ENCODE data around the gene RTL1.

Gene RTL1

DNA sequence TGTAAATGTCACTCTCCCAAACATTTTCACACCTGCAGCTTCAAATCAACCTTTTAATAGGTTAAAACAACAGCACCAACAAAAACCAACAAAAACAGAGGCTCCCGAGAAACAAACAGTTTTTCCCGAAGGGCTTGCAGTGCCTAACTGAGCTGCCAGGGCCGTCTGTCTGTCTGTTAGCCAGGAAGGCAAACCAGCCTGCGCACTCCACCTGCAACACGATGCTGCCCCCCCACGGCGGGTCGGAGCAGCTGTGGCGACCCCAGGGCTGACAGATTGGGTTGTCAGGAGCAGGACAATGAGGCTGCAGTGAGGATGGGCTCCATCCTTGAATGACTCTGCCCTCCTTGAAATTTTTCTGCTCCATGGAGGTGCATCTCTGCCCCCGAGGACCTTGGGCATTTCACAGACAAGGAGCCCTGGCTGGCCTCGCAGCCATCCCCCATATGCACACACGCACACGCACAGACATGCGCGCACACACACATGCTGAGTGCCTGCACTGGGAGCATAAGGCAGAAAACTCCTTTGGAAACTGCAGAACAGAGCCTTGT, 2.6 kb downstream of the RTL1 start:
- Histone ChIP-seq H3K36me3 (peaks cover 64% of the 10 kb centered on the region), H3K4me3 (ENCODE audit: low read depth, low read length) (peak overlapping the region; percentile 36), H3K27me3 (no peaks in the 10 kb centered on the region), H3K4me1 (peaks cover 19% of the 10 kb centered on the region), H3K9me3 (no peaks in the 10 kb centered on the region)
- peak; percentile 83 for DNase-seq
- TF ChIP-seq CTCF (IDR thresholded peaks at IDR 0.05; ENCODE audit: low read depth, low read length), result peak; percentile 66

- peak; percentile 32 for DNase-seq
- Histone ChIP-seq H3K4me1 (peaks cover 19% of the 10 kb centered on the region), H3K4me3 (ENCODE audit: low read depth, low read length) (peak overlapping the region; percentile 36), H3K9me3 (no peaks in the 10 kb centered on the region), H3K27me3 (no peaks in the 10 kb centered on the region), H3K36me3 (peaks cover 64% of the 10 kb centered on the region)
- TF ChIP-seq CTCF (IDR thresholded peaks at IDR 0.05; ENCODE audit: low read depth, low read length), result no peak; the same call in 1 of the 2 replicates
Measured at GRCh38 chr14:100899884-100900771, 3.4 kb downstream of the RTL1 start.

GRCh38 chr14:100898935-100899883, 4.3 kb downstream of the RTL1 start:
- TF ChIP-seq CTCF (IDR thresholded peaks at IDR 0.05; ENCODE audit: low read depth, low read length), result no peak
- H3K4me3 ChIP-seq (ENCODE audit: low read depth, low read length), result peak overlapping the region; percentile 36
- no peaks in the 10 kb centered on the region for H3K27me3 ChIP-seq
- H3K36me3 ChIP-seq, result peaks cover 73% of the 10 kb centered on the region
- peak; percentile 69 for DNase-seq
- H3K9me3 ChIP-seq, result no peaks in the 10 kb centered on the region
- peaks cover 19% of the 10 kb centered on the region for H3K4me1 ChIP-seq

GRCh38 chr14:100898465-100898864, 5.1 kb downstream of the RTL1 start:
- TF ChIP-seq CTCF (IDR thresholded peaks at IDR 0.05; ENCODE audit: low read depth, low read length), result no peak
- H3K27me3 ChIP-seq, result no peaks in the 10 kb centered on the region
- no peaks in the 10 kb centered on the region for H3K9me3 ChIP-seq
- peaks cover 19% of the 10 kb centered on the region for H3K4me1 ChIP-seq
- DNase-seq, result peak; percentile 4
- peaks cover 77% of the 10 kb centered on the region for H3K36me3 ChIP-seq
- H3K4me3 ChIP-seq (ENCODE audit: low read depth, low read length), result no peak overlapping the region

DNA sequence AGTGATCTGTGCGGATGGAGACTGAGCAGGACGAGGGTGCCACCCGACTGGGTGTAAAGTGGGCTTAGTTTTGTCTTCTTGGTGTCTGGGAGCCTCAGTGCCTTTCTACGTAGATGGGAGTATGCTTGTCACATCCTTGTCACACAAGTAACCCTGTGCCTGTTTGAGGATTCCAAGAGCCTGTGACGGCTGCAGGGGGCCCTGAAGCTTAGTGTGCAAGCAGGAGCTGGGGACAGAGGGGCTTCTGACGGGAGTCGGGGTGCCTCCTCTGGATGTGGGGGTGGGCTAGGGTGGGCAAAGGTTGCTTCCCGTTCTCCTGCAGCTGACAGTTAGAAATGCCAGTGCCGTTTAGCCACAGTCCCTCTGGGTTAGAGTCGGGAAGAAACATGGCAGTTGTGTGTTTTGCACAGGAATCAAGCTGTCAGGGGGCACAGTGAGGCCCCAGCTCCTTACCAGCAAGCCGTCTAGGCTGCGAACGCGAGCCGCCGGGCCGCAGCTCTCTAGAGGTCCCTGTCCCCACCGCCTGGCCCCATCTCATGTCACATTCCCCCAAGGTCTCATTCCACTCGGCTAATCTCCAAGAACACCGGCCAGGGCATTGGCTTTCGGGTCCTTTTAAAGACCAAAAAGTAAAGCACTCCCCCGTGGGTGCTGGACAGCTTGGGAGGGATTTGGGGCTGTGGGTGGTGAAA, 7.0 kb downstream of the RTL1 start:
- Histone ChIP-seq H3K27me3 (no peaks in the 10 kb centered on the region), H3K4me3 (ENCODE audit: low read depth, low read length) (no peak overlapping the region), H3K9me3 (no peaks in the 10 kb centered on the region), H3K36me3 (peaks cover 77% of the 10 kb centered on the region), H3K4me1 (peaks cover 19% of the 10 kb centered on the region)
- no peak for TF ChIP-seq CTCF (IDR thresholded peaks at IDR 0.05; ENCODE audit: low read depth, low read length)
- peak; percentile 13 for DNase-seq

Measured in BE2C (cell line).